Fibroblast of villous mesenchyme (primary cell): ENCODE results near the gene CXCL14. TPM values are rescaled to one million over a fixed set of nuclear protein-coding genes. Genes with fewer than 3 reads are reported as not detected.

Source experiments
- DNase-seq: peaks from one replicate; pipeline ENCODE4 v3.0.0-alpha.2; 2010; ENCODE audit warnings: low read depth
- H3K4me3 ChIP-seq: 2 replicates; pipeline ENCODE4 v1.5.1; 2011; ENCODE audit warnings: low read depth, mild to moderate bottlenecking, low read length
- total RNA-seq: library from RNA; depleted of rRNA; stranded (reverse); fragments of >200 nt; gene quantifications from 2 replicates; pipeline ENCODE4 v1.2.3, GENCODE V29; 2012
- TF ChIP-seq, protein P1 (sequence below): IDR thresholded peaks from 2 replicates; pipeline ENCODE4 v1.5.1; 2012; ENCODE audit warnings: low read depth, mild to moderate bottlenecking, low read length; ENCODE audit not compliant: insufficient read depth

CXCL14 gene, protein sequence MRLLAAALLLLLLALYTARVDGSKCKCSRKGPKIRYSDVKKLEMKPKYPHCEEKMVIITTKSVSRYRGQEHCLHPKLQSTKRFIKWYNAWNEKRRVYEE
- not detected in 2 replicates for total RNA-seq

DNA sequence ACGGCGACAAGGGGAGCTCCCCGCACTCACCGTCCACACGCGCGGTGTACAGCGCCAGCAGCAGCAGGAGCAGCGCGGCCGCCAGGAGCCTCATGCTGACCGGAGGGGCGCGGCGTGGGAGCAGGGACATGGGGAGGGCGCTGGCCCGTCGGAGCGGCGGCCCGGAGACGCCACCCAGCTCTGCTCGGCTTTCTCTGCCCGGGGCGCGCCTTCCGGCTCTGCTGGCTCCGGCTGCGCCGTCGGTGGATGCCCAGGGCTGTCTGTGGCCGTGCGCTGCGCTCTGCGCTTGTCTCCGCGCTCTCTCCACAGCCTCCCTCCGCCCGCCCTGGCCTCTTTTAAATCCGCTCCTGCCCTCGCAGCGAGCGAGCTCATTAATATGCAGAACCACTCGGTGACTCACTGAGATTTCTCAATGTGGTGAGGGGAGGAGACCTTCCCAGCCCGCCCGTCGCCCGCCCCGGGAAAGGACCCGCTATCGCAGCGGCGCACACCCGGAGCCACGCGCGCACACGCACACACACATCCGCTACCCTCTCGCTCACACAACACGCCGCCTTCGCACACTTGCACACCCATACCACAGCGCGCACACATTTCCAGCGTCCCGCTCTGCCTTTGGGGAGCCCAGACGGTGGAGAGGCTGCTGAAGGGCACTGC, at the start of gene CXCL14:
TSS of gene CXCL14 (minus strand) at position 307 of the 657 bp plus-strand sequence. CDS start at position 94, 213 bp downstream.
- H3K4me3 ChIP-seq, result no peak within 1 kb of the TSS
- TF ChIP-seq, protein P1, sequence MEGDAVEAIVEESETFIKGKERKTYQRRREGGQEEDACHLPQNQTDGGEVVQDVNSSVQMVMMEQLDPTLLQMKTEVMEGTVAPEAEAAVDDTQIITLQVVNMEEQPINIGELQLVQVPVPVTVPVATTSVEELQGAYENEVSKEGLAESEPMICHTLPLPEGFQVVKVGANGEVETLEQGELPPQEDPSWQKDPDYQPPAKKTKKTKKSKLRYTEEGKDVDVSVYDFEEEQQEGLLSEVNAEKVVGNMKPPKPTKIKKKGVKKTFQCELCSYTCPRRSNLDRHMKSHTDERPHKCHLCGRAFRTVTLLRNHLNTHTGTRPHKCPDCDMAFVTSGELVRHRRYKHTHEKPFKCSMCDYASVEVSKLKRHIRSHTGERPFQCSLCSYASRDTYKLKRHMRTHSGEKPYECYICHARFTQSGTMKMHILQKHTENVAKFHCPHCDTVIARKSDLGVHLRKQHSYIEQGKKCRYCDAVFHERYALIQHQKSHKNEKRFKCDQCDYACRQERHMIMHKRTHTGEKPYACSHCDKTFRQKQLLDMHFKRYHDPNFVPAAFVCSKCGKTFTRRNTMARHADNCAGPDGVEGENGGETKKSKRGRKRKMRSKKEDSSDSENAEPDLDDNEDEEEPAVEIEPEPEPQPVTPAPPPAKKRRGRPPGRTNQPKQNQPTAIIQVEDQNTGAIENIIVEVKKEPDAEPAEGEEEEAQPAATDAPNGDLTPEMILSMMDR, result no peak
- peak; percentile 47 for DNase-seq

DNA sequence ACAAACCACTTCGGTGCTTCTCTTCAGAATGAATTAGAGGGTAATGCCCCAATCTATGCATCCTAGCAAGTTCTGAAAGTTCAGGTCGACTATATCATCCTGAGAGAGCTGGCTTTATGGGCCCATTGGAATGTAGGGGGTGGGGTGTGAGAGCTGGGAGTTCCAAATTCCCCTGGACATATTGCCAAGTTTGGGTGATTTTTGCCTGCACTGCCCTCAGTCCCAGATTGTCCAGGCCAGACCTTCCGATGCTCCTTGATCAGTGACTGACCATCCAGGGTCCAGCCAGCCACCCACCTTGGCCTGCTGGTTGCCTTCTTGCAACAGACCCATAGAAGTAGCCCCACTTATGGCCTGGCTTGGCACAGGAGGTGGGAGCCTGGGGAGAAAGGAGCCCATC, 47.8 kb upstream of the CXCL14 start:
- TF ChIP-seq, protein P1, result no peak
- H3K4me3 ChIP-seq, result no peak overlapping the region
- no peak for DNase-seq

DNA sequence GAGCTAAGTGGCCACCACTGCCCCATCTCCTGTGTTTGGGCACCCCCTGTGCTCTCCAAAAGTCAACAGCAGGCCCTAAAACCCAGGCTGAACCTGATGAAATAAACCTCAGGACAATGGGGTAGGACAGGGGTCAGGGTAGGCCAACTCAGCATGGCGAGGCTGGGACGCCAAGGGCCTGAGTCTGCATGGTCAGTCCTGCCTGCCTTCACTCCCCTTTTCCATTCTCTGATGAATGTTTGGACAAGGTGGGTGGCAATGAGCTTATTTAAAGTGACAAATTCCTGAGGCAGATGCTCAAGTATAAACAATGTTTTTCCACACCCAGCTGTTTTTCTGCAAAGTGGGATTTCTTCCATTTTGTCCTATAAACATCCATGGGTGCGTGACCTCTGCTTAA, 47.2 kb upstream of the CXCL14 start:
- no peak for DNase-seq
- H3K4me3 ChIP-seq, result no peak overlapping the region
- TF ChIP-seq, protein P1, result no peak

DNA sequence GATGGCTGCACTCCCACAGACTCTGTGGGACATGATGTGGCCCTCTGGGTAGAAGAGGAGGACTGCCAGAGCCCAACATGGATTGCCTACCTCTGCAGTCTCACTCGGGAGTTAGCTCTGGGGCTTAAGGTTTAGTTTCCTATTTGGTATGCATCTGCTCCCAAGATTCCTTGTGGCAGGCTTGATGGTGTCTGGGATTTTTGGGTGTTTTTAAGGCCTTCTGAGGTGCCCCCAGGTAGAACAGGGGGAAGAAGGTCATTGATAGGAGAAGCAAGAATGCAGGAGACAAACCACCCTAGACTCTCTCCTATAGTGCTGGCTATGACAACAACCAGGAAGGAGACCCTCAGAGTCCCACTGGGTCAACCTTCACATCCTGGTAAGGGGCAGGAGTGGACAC, 46.7 kb upstream of the CXCL14 start:
- TF ChIP-seq, protein P1, result no peak
- no peak overlapping the region for H3K4me3 ChIP-seq
- no peak for DNase-seq

DNA sequence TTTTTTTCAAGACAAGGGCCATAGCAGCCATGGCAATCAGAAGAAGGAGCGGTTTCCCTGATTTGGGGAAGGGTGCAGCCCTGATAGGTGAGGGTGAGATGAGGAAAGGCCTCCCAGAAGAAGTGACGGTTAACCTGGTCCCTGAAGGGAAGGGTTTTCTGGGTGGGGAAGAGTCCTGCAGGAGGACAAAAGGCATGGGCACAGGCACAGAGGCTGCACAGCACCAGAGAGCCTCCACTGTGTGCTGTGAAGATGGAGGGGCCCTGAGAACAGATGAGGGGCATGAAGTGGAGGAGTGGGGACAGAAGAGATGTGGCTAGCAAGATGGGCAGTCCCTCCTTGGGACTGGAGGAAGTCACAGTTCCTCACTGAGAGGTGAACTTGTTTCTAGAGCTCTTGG, 46.3 kb upstream of the CXCL14 start:
- no peak overlapping the region for H3K4me3 ChIP-seq
- TF ChIP-seq, protein P1, result no peak
- DNase-seq, result no peak

DNA sequence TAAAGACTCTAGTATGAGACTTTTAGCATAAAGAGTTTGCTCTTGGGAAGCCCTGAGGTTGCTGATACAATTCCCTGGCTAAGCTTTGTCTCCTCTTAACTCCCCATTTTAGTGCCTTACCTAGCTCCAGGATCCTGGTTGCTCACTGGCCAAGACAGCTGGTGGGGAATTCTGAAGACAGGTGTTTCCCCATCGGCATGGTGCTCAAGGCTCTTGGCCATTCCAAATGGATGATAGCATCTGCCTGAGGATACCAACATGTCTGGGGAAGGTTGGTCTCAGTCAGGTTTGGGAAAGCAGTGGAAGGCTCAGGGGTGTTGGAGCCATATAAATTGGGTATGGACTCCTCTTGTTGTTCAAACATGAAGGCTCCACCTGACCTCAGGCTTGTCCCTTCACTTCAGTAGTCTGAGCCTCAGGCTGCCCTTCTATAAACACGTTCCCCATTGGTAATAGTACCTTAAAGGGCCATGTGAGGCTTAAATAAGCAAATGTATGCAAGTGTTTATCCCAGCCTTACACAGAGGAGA, 44.5 kb upstream of the CXCL14 start:
- TF ChIP-seq, protein P1, result no peak
- DNase-seq, result no peak
- no peak overlapping the region for H3K4me3 ChIP-seq
